Fibroblast of lung (primary cell): ENCODE data around the gene NTN1.

Experiments
- EZH2 ChIP-seq: IDR thresholded peaks from 2 replicates; pipeline ENCODE4 v1.5.1; 2012; ENCODE audit warnings: low read length, control low read depth, mild to moderate bottlenecking; ENCODE audit errors: missing control alignments
- TF ChIP-seq, protein P1 (sequence below), 2 donors: IDR thresholded peaks in 1 of 2; conservative IDR thresholded peaks in 1 of 2; 1 replicate in 1 of 2; 2 replicates in 1 of 2; pipeline ENCODE4 v1.5.1; 2011 to 2012; ENCODE audit warnings: low read length in 2 of 2, control low read depth in 1 of 2, inconsistent platforms in 1 of 2, low read depth in 1 of 2, mild to moderate bottlenecking in 1 of 2

DNA sequence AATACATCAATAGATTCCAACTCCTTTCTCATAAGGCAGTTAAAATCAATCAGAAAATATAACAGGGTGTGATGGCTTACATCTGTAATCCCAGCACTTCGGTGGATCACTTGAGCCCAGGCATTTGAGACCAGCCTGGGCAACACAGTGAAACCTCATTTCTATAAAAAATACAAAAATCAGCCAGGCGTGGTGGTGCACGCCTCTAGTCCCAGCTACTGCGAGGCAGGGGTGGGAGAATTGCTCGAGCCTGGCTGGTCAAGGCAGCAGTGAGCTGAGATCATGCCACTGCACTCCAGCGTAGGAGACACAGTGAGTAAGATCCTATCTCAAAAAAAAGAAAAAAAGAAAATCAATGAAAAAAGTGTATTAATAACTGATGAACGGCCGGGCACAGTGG is 258.6 kb downstream of the NTN1 start:
- TF ChIP-seq, protein P1, sequence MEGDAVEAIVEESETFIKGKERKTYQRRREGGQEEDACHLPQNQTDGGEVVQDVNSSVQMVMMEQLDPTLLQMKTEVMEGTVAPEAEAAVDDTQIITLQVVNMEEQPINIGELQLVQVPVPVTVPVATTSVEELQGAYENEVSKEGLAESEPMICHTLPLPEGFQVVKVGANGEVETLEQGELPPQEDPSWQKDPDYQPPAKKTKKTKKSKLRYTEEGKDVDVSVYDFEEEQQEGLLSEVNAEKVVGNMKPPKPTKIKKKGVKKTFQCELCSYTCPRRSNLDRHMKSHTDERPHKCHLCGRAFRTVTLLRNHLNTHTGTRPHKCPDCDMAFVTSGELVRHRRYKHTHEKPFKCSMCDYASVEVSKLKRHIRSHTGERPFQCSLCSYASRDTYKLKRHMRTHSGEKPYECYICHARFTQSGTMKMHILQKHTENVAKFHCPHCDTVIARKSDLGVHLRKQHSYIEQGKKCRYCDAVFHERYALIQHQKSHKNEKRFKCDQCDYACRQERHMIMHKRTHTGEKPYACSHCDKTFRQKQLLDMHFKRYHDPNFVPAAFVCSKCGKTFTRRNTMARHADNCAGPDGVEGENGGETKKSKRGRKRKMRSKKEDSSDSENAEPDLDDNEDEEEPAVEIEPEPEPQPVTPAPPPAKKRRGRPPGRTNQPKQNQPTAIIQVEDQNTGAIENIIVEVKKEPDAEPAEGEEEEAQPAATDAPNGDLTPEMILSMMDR (conservative IDR thresholded peaks at IDR 0.05 in 1 of 2, IDR thresholded peaks at IDR 0.05 in 1 of 2; ENCODE audit: low read depth in 1 of 2, low read length in 2 of 2) = no peak
- TF ChIP-seq EZH2 = no peak
